Esophagus squamous epithelium (tissue), 5 donors: Measurements from ENCODE around the gene GANC. TPM values are rescaled to one million over a fixed set of nuclear protein-coding genes. Genes with fewer than 3 reads are reported as not detected.
A peak's percentile ranks its signal among the peaks of the same experiment; 100 is the strongest.

Experiments
- DNase-seq: peaks from one replicate; lab custom pipeline; 2025; lab: John Stamatoyannopoulos, UW
- H3K27ac ChIP-seq, 4 donors: fragments of 200-600 bp; sonication (generic); one replicate each; pipeline ENCODE4 v1.5.1; 2016 to 2019; ENCODE audit warnings: mild to moderate bottlenecking in 1 of 4
- H3K27me3 ChIP-seq, 4 donors: fragments of 200-600 bp; sonication (generic); 1 replicate in 3 of 4; 2 replicates in 1 of 4; pipeline versions ENCODE4 v1.5.1 to v1.6.0; 2017 to 2021; ENCODE audit warnings: antibody characterized with exemption in 1 of 4
- H3K36me3 ChIP-seq, 3 donors: fragments of 200-600 bp; sonication (generic); one replicate each; pipeline ENCODE4 v1.5.1; 2016 to 2019
- H3K4me1 ChIP-seq, 3 donors: fragments of 200-600 bp; sonication (generic); one replicate each; pipeline ENCODE4 v1.5.1; 2017 to 2019
- H3K4me3 ChIP-seq, 4 donors: fragments of 200-600 bp; sonication (generic); 1 replicate in 3 of 4; 2 replicates in 1 of 4; pipeline ENCODE4 v1.5.1; 2016 to 2019; ENCODE audit warnings: mild to moderate bottlenecking in 2 of 4, moderate library complexity in 1 of 4
- H3K9me3 ChIP-seq, 3 donors: fragments of 200-600 bp; sonication (generic); one replicate each; pipeline ENCODE4 v1.5.1; 2016 to 2019
- CTCF ChIP-seq, 6 experiments: fragments of 450-650 bp in 4 of 6; fragments of 200-600 bp in 2 of 6; sonication (generic) in 2 of 6; IDR thresholded peaks; one replicate each; pipeline ENCODE4 v1.5.1; 2016 to 2019; ENCODE audit warnings: antibody characterized with exemption in 6 of 6, mild to moderate bottlenecking in 4 of 6, moderate library complexity in 4 of 6
- POLR2A ChIP-seq, 4 donors: fragments of 450-650 bp; IDR thresholded peaks; one replicate each; pipeline ENCODE4 v1.6.1; 2017; ENCODE audit warnings: antibody characterized with exemption in 4 of 4, mild to moderate bottlenecking in 4 of 4, moderate library complexity in 3 of 4
- WGBS, 2 donors: methylation state at CpG; one replicate each; pipeline ENCODE4 v1.1.5; 2018; 5-methylcytosine and 5-hydroxymethylcytosine counted together
- intact Hi-C: fragments of 100-400 bp; cut with DNase I; formaldehyde crosslinking; loops from one replicate; pipeline ENCODE4 v1.15.0; 2022
- total RNA-seq, 4 donors: library from RNA; depleted of rRNA; stranded (reverse); fragments of >200 nt; gene quantifications; one replicate each; pipeline ENCODE4 v1.1.0, GENCODE V29; 2016
- donor health status: DM: yes; HTN: yes; CAD: no.

The GANC gene
- total RNA-seq, 4 donors from 2014 or later = 15.0 to 29.1 (median 21.9) TPM

- no peaks in the 10 kb centered on the region for H3K27me3 ChIP-seq
- H3K9me3 ChIP-seq = no peaks in the 10 kb centered on the region
- TF ChIP-seq POLR2A (IDR thresholded peaks at IDR 0.05) (no peak), CTCF (IDR thresholded peaks at IDR 0.05) (no peak)
- H3K4me3 ChIP-seq = peak overlapping the region; percentile 65 to 91 (median 80)
- H3K27ac ChIP-seq = peak overlapping the region; percentile 98 to 99 (median 99)
- 7 to 46% methylated on average over 2 to 6 of the region's 6 CpGs for WGBS, 2 donors
- DNase-seq = no peak
- H3K36me3 ChIP-seq = peaks cover 0 to 28% (median 0%) of the 10 kb centered on the region in 3 donors
- H3K4me1 ChIP-seq = peaks cover 17 to 54% (median 22%) of the 10 kb centered on the region in 3 donors
- intact Hi-C loops = no loop called here
These were observed 1.6 kb downstream of the GANC start for GRCh38 chr15:42274702-42274989.

GRCh38 chr15:42275780-42276391 is 2.9 kb downstream of the GANC start:
- intact Hi-C loops = no loop called here
- Histone ChIP-seq H3K27ac (peak overlapping the region; percentile 60 to 99 (median 98)), H3K4me3 (peak overlapping the region in 3 of 4 donors; percentile 80 to 91 (median 81)), H3K27me3 (no peaks in the 10 kb centered on the region), H3K36me3 (peaks cover 0 to 40% (median 0%) of the 10 kb centered on the region in 3 donors), H3K4me1 (peaks cover 14 to 43% (median 18%) of the 10 kb centered on the region in 3 donors), H3K9me3 (no peaks in the 10 kb centered on the region)
- TF ChIP-seq CTCF (IDR thresholded peaks at IDR 0.05) = no peak
- no peak for TF ChIP-seq POLR2A (IDR thresholded peaks at IDR 0.05)
- 28 to 40% methylated on average over 4 of the region's 4 CpGs for WGBS, 2 donors
- no peak for DNase-seq

- 94 to 97% methylated on average over 2 of the region's 2 CpGs for WGBS, 2 donors
- Histone ChIP-seq H3K36me3 (peaks cover 0 to 49% (median 0%) of the 10 kb centered on the region in 3 donors), H3K27me3 (no peaks in the 10 kb centered on the region), H3K4me3 (no peak overlapping the region), H3K27ac (no peak overlapping the region), H3K4me1 (peaks cover 7 to 34% (median 13%) of the 10 kb centered on the region in 3 donors), H3K9me3 (no peaks in the 10 kb centered on the region)
- intact Hi-C loops = no loop called here
- DNase-seq = no peak
- no peak for TF ChIP-seq CTCF (IDR thresholded peaks at IDR 0.05)
- TF ChIP-seq POLR2A (IDR thresholded peaks at IDR 0.05) = no peak
These were observed 3.8 kb downstream of the GANC start for GRCh38 chr15:42276762-42277161.

GRCh38 chr15:42279234-42279723 is 6.3 kb downstream of the GANC start:
- no peak for DNase-seq
- H3K27me3 ChIP-seq = no peaks in the 10 kb centered on the region
- no peak overlapping the region for H3K4me3 ChIP-seq
- peaks cover 7 to 24% (median 13%) of the 10 kb centered on the region in 3 donors for H3K4me1 ChIP-seq
- TF ChIP-seq CTCF (IDR thresholded peaks at IDR 0.05) (no peak), POLR2A (IDR thresholded peaks at IDR 0.05) (no peak)
- no peaks in the 10 kb centered on the region for H3K9me3 ChIP-seq
- no peak overlapping the region for H3K27ac ChIP-seq
- WGBS, 2 donors = 51 to 69% methylated on average over 3 of the region's 3 CpGs
- peaks cover 0 to 72% (median 0%) of the 10 kb centered on the region in 3 donors for H3K36me3 ChIP-seq
- intact Hi-C loops = no loop called here

GRCh38 chr15:42282344-42282743 is 9.3 kb downstream of the GANC start:
- Histone ChIP-seq H3K4me1 (no peaks in the 10 kb centered on the region), H3K36me3 (peaks cover 0 to 95% (median 0%) of the 10 kb centered on the region in 3 donors), H3K27me3 (no peaks in the 10 kb centered on the region), H3K9me3 (no peaks in the 10 kb centered on the region), H3K27ac (no peak overlapping the region), H3K4me3 (no peak overlapping the region)
- intact Hi-C loops = no loop called here
- TF ChIP-seq POLR2A (IDR thresholded peaks at IDR 0.05) (no peak), CTCF (IDR thresholded peaks at IDR 0.05) (no peak)
- no peak for DNase-seq
